SH-SY5Y (cell line): ENCODE results near the gene RBFOX2.

Experiments
- GATA2 ChIP-seq: IDR thresholded peaks from 2 replicates; pipeline ENCODE4 v1.6.1; 2011; ENCODE audit warnings: mild to moderate bottlenecking, low read depth, low read length
- GATA3 ChIP-seq: IDR thresholded peaks from 2 replicates; pipeline ENCODE4 v1.6.1; 2011; ENCODE audit warnings: low read depth, mild to moderate bottlenecking, low read length, moderate library complexity

GRCh38 chr22:35804421-35804820, 224.2 kb downstream of the RBFOX2 start:
- TF ChIP-seq GATA3 (no peak), GATA2 (no peak)
